H54 (cell line): Measurements from ENCODE around the gene SUPT4H1.
A peak's percentile ranks its signal among the peaks of the same experiment; 100 is the strongest.

Source experiments
- DNase-seq: peaks from one replicate; pipeline ENCODE4 v3.0.0; 2011; ENCODE audit warnings: low spot score, mixed read lengths; ENCODE audit not compliant: insufficient read length
- FAIRE-seq: peaks from 3 replicates; lab custom pipeline; 2011; peaks lifted over from hg19 to GRCh38; lab: Jason Lieb, UNC
- POLR2A ChIP-seq: IDR thresholded peaks from 2 replicates; pipeline ENCODE4 v1.6.1; 2011; ENCODE audit warnings: low read depth, mild to moderate bottlenecking, low read length

Gene SUPT4H1

DNA sequence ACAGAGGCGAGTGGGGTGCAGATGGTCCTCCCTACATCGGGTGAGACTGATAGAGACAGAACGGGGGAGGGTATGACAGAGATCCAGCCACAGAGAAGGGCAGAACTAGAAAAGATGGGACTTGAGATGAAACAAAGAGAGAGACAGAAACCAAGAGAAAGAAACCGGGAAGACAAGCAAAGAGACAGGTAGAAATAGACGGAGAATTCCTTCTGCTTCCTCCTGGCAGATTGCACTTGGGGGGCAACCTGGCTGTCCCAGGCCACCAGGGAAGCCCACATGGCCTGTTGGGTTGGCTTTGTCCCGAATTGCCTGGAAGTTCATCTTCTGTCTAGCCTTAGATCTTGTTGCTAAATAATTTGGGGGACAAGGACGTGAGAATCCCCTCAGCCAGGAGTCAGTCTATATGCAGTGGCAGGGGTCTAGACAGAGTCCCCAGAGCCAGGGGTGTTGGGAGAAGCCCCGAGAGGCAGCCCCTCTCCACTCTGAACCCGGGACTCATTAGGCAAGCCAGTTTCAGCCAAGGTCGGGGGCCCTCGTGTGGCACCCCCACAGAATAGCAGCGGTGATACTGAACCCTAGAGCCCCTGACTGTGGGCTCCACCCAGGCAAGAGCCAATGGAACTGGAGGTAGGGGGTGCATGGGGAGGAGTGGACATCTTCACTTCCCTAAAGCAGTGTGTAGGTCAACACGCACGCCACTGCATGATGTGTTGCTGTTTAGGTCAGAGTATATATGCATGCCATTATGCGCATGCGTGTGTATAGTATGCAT, 22.8 kb downstream of the SUPT4H1 start:
- no peak for TF ChIP-seq POLR2A
- no peak for FAIRE-seq
- DNase-seq, result no peak

DNA sequence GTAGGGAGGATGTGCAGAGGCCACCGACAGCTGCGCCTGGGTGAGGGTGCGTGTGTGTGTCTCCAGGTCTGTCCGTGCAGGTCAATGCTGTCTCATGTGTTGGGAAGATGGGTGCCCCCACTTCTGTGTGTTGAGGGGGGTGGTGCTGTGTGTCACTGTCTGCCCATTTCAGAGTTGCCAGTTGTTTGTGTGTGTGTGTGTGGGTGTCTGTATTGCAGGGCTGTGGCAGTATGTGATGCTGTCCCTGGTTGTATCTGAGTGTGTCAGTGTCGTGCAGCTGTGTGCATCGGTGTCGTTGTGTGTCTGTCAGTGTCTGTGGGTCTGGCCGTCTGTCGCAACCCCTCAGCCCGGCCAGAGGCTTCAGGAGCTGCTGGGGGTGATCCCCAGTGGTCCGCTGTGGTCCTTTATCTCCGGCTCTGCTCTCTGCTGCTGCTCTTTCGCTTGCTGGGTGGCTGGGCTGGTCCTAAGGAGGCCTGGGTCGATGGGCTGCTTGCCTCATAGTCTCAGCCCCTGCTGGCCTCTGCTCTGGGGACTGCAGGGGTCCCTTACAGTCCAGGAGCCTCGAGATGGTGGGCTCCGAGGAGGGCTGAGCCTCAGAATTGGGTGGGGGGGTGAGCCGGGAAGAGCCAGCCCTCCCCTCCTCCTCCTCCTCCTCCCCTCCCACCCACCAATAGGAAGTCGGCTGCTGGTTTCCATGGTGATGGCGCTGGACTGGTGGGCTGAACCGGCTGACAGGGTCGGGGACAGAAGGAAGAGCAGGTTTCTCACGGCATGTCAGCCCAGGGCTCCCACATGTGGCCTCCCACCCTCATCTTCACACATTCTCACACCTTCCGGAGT, 23.6 kb downstream of the SUPT4H1 start, which contains the start of gene TSPOAP1:
Gene TSPOAP1 (minus strand): TSS at position 601 of the 840 bp plus-strand sequence. CDS start 875 bp downstream, outside the sequence.
- no peak for FAIRE-seq
- TF ChIP-seq POLR2A, result no peak

DNA sequence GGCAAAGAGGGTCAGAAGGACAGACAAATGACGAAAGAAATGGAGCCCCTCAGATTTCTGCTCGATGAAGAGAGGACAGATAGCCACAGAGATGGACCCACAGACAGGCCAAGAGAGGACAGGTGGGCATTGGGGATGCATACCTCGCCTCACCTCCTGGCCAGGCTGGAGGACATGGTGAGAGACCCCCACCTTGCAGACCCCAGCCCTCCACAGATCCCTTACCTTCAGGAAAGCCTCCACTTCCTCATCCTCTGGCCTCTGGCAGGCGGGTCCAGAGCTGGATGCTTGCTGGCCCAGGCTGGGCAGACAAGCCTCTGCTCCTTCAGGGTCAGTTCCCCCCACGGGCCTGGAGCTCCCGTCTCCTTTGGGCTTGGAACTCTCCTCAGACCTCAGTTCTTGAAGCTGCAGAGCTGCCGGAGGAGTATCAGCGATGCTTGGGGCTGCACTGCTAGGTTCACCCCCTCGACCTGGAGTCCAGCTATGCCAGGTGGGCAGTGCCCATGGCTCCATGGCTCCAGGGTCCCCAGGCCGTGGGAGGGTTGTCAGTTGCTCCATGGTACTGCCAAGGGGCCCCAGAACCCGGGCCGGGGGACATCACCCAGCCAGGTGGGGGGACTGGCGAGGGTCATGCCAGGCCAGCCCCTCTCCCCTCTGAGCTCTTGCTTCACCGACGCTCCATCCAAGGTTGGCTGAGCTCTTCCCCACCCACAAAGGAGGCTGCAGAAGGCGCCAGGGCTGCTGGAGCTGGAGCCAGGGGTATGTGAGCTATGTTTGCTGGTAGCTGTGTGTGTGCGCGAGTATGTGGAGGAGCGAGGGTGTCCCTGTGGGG, 24.4 kb downstream of the SUPT4H1 start:
- TF ChIP-seq POLR2A, result no peak
- DNase-seq (no peak), FAIRE-seq (no peak)

More for the DNA sequence above, 23.6 kb downstream of the SUPT4H1 start, which contains the start of gene TSPOAP1:
- DNase-seq, result no peak

DNA sequence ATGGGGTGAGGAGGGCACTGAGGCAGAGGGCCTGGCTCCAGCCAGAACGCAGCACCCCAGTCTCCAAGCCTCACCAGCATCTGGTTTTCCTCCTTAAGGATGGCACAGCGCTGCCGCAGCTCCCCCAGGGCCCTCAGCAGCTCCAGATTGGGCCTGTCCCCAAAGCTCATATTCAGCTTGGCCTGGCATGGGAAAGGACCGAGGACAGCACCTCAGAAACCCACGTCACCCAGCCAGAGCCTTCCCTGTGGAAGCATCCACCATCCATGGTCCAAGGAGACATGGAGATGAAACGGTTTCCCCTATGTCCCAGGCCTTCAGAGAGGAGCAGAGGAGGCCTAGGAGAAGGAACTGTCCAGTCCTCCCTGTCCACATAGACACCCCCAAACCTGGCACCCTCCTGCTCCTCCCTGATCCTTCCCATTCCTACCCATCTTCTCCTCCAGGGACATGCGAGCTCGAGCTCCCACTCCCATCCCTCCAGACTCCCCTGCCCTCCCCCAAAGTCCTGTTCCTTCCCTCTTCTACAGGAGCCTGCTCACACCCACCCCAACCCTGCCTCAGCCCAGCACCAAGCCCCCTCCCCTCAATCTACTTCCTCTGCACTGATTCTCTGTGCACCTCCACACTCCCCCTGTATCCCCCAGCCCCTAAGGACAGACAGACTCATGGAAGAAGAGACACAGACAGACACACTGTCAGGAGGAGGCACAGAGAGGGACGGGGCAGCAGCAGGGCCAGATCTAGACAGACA, 25.2 kb downstream of the SUPT4H1 start:
- FAIRE-seq, result no peak
- no peak for DNase-seq
- no peak for TF ChIP-seq POLR2A

DNA sequence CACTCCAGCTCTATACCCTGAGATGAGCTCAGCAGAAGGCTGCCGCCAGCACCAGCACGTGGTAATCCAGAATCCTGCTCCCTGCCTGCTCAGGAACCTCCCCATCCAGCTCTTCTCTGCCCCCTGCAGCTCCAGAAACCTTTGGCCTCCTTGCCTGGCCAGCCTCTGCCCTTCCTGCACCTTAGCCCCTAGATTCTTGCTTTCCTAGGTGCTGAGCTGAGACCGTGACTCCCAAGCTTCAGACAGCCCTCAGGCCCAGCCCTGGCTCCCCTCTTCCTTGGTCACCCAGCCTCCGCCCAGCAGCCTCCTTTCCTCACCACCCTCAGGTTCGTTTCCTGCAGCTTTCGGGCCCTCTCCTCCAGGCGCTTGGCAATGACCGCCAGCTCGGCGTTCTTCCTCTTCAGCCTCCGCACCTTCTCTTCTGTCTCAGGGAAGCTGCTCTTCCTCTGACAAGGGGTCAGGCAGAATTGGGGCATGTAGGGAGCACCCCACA, 26.0 kb downstream of the SUPT4H1 start:
- peak; percentile 78 for DNase-seq
- TF ChIP-seq POLR2A, result no peak
- no peak for FAIRE-seq

DNA sequence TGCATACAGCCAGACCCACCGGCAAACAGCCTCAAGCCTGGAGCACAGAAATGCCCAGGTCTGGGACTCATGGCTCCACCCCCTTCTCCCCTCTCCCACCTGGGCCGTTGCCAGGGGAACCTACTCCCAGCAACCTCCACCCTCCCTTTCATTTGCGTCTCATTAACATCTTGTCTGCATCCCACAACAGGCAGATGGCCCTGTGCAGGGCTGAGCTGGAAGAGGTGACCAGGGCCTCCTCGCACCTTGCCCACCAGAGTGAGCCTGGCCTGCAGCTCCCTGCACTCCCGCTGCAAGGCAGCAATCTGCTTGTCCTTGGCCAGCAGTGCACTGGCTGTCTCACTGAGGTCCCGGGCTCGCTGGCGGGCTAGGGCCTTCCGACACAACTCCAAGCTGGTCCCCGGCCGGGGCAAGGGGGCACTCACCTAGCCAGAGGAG, 26.7 kb downstream of the SUPT4H1 start:
- no peak for DNase-seq
- no peak for TF ChIP-seq POLR2A
- no peak for FAIRE-seq

DNA sequence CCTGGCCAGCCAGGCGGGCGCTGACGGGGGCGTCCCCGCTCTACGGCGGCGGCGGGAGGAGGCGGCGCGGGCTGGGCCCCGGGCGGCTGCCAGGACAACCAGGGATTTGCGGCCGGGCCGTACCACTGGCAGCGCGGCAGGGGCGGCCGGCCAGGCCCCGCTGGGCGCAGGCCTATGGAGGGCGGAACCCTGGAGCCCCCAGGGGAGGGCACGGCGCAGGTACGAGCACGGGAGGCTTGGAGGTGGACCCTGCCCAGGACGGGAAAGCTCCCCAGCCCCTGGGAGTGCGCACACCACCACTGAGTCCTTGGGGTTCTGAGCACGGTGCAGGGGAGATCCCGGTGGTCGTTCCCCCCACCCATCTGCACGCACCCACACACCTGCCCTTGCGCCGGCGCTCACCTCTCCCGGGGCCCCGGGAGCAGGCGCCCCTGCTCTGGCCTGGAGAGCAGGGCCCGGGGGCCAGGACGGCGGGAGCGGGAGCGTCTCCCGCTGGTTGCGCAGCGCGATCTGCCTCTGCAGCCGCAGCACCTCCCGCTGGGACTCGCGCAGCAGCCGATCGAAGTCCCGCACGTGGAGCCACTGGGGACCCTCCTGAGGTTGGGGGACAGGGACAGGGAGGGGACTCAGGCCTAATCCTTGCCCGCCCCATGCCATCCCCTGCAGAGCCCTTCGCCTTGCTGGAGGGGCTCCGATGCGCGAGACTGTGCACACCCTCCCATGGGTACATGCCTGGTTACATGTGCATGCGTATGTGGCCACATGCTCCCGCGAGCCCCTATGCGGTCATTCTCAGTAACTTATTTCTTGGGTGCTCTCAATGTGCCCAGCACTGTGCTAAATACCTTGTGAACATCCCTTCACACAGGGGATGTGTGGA, 27.4 kb downstream of the SUPT4H1 start:
- DNase-seq (no peak), FAIRE-seq (no peak)
- no peak for TF ChIP-seq POLR2A

DNA sequence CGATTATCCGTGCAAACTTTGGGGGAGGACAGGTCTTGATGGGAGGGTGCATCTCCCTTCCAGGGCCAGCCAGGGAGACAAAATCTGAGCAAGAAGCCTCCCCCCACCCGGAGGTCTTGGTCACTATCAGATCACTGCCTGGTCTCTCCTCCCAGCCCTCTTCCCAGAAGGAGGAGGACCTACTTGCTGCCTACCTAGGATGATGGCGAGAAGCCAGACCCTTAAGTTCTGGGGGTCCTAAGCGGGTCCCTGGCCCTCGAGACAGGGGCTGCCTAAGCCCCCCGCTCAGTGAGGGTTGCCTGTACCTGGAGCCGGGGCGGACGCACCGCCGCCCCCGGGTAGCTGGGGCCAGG, 28.0 kb downstream of the SUPT4H1 start:
- TF ChIP-seq POLR2A, result no peak
- FAIRE-seq, result no peak
- no peak for DNase-seq

DNA sequence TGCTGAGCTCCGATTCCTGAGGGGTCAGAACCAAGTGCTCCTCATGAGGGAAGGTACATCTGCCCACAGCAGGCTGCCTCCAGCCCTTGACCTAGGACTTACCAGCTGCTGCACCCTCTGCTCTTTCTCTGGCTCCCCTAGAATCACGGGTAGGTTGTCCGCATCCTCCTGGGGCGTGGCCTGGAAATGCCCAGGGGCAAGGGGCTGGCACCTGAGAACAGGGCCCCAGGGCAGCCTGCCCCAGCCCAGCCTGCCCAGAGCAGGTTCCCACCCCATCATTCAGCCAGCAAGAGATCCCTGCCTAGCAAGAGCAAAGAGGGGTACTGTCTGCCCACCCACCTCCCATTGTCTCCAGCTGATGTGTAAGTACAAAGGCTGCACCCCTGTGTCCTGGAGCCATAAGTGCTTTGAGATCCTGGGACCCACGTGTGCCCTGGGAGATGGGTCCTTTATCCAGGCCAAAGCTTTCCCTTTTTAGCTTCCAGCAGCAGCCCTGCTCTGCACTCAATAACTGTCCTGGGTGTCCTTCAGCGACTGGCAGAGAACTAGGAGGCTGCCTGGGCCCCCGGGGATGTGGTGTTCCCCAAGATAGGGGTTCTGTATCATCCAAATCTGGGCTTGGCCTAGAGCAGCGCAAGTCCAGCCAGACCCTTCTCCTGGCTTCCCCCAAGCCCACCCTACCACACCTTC, 28.5 kb downstream of the SUPT4H1 start:
- no peak for TF ChIP-seq POLR2A
- FAIRE-seq (no peak), DNase-seq (no peak)

DNA sequence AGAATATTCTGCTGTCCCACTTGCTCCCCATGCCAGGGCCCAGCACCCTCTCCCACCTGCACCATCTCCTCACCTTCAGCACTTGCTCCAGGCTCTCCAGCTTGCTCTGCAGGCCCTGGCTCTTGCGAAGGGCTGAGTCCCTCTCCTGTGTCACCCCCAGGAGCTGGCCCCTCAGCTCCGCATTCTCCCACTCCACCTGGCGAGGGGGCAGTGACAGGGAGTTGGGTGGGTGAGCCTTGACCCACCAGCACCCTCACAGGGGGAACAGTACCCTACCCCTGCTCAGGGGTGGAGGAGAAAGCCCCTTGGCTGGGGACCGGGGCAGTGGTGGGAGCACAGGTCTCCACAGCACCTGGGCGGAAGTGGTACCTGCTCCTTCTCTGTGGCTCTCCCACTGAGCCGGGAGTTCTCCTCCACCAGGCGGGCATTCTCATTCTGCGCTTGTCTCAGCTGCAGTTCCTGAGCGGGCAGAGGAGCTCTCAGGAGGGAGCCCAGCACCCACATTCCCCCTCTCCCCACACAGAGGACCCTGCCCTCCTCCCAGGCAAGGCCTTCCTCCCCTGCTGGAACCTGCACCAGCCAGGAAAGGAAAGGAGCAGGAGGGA, 29.3 kb downstream of the SUPT4H1 start:
- no peak for DNase-seq
- FAIRE-seq, result no peak
- TF ChIP-seq POLR2A, result no peak
